ENCODE results near the gene TRAFD1. TPM values are rescaled to one million over a fixed set of nuclear protein-coding genes. Genes with fewer than 3 reads are reported as not detected.

Gene TRAFD1
- total and polyA plus RNA-seq, 2 of the 13 experiments (the other 11 are each of a cell fraction or from before 2014, with no cell fraction given), result 9.5 to 20.9 TPM

GRCh38 chr12:112112409-112113133 lies 12.8 kb upstream of the TRAFD1 start (continued):
- TF ChIP-seq ZNF414 (CRISPR knock-in tag; IDR thresholded peaks at IDR 0.05) (0 out of 2 replicates have a peak, but pooled peaks have one; percentile 19), ZKSCAN8 (CRISPR knock-in tag; IDR thresholded peaks at IDR 0.05; ENCODE audit: borderline replicate concordance) (peak; percentile 45; the same call in 1 of the 2 replicates)
- TF ChIP-seq, protein P1, sequence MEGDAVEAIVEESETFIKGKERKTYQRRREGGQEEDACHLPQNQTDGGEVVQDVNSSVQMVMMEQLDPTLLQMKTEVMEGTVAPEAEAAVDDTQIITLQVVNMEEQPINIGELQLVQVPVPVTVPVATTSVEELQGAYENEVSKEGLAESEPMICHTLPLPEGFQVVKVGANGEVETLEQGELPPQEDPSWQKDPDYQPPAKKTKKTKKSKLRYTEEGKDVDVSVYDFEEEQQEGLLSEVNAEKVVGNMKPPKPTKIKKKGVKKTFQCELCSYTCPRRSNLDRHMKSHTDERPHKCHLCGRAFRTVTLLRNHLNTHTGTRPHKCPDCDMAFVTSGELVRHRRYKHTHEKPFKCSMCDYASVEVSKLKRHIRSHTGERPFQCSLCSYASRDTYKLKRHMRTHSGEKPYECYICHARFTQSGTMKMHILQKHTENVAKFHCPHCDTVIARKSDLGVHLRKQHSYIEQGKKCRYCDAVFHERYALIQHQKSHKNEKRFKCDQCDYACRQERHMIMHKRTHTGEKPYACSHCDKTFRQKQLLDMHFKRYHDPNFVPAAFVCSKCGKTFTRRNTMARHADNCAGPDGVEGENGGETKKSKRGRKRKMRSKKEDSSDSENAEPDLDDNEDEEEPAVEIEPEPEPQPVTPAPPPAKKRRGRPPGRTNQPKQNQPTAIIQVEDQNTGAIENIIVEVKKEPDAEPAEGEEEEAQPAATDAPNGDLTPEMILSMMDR (CRISPR knock-in tag; IDR thresholded peaks at IDR 0.05), result peak; percentile 36

DNA sequence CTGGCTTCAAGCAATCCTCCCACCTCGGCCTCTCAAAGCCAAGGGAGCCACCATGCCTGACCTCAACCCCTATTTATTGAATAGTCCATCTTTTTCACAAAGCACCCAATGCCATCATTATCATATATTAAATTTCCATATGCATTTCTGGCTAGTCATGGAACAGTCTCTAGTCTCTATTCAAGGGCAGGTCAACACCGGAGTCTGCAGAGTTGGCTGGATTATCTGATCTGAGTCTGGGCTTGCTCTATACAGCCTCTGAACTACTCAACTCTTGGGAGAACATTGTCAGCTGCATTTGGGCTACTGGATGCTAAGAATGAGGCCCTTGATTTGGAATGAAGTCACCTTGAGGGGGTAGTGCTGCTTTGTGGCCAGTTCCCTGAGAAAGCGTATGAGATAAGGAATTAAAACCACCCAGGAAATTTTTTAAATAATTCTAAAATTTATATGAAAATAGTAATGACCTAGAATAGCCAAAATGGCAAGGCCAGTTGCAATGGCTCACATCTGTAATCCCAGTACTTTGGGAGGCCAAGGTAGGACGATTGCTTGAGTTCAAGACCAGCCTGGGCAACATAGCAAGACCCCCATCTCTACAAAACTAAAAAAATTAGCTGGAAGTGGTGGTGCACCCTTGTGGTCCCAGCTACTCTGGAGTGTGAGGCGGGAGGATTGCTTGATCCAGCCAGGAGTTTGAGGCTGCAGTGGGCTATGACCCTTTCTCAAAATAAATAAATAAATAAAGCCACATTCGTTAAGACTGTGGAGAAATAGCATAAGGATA lies 9.9 kb upstream of the TRAFD1 start:
- H3K4me1 ChIP-seq (ENCODE audit: insufficient read depth, low read length), result peaks cover 58% of the 10 kb centered on the region
- peak overlapping the region; percentile 89 for H3K4me2 ChIP-seq (ENCODE audit: low read depth, low read length)
- no peak overlapping the region for H2AFZ ChIP-seq (ENCODE audit: low read length)
- intact Hi-C loops (cut with micrococcal nuclease; ENCODE audit: unreplicated experiment) (no loop called here), in situ Hi-C loops (cut with HindIII; ENCODE audit: extremely low pct_ligation_motif_present, low pct_unique_long_range_greater_than_20kb) (loop anchor here (10.0 kb wide), 1 partner anchor 299 kb away; the partner anchor contains the start of gene PTPN11)
- H3K9ac ChIP-seq (ENCODE audit: insufficient read depth, low read depth, low read length), result no peak overlapping the region
- no peaks in the 10 kb centered on the region; a peak in 1 of 5 replicates for H3K27me3 ChIP-seq (ENCODE audit: control insufficient read depth in 1 of 2, insufficient read depth in 2 of 2, low read length in 2 of 2)
- H3K4me3 ChIP-seq (replicated peaks in 1 of 3; ENCODE audit: insufficient read depth in 1 of 3, low read depth in 2 of 3, low read length in 3 of 3), result no peak overlapping the region
- H3K27ac ChIP-seq (ENCODE audit: extremely low read length, insufficient read depth, low read length), result peak overlapping the region; percentile 68
- no TSS peak for BruUV-seq (replicated peaks)
- no peak for ATAC-seq
- H3K79me2 ChIP-seq (ENCODE audit: insufficient read depth, low read length), result no peaks in the 10 kb centered on the region
- no peaks in the 10 kb centered on the region for H3K9me3 ChIP-seq (ENCODE audit: low read length)
- 54% methylated on average over 6 of the region's 6 CpGs for WGBS (ENCODE audit: low lambda C conversion rate)
- TF ChIP-seq, protein P2, sequence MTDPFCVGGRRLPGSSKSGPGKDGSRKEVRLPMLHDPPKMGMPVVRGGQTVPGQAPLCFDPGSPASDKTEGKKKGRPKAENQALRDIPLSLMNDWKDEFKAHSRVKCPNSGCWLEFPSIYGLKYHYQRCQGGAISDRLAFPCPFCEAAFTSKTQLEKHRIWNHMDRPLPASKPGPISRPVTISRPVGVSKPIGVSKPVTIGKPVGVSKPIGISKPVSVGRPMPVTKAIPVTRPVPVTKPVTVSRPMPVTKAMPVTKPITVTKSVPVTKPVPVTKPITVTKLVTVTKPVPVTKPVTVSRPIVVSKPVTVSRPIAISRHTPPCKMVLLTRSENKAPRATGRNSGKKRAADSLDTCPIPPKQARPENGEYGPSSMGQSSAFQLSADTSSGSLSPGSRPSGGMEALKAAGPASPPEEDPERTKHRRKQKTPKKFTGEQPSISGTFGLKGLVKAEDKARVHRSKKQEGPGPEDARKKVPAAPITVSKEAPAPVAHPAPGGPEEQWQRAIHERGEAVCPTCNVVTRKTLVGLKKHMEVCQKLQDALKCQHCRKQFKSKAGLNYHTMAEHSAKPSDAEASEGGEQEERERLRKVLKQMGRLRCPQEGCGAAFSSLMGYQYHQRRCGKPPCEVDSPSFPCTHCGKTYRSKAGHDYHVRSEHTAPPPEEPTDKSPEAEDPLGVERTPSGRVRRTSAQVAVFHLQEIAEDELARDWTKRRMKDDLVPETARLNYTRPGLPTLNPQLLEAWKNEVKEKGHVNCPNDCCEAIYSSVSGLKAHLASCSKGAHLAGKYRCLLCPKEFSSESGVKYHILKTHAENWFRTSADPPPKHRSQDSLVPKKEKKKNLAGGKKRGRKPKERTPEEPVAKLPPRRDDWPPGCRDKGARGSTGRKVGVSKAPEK (CRISPR knock-in tag; IDR thresholded peaks at IDR 0.05; ENCODE audit: borderline replicate concordance), result no peak
- no peak for TF ChIP-seq NFIB (CRISPR knock-in tag; IDR thresholded peaks at IDR 0.05; ENCODE audit: borderline replicate concordance)
- TF ChIP-seq ZNF121 (CRISPR knock-in tag; IDR thresholded peaks at IDR 0.05), result peak; percentile 84
- no peak for TF ChIP-seq GZF1 (CRISPR knock-in tag; IDR thresholded peaks at IDR 0.05)
- no peaks in the 10 kb centered on the region for H3K36me3 ChIP-seq (replicated peaks in 1 of 2; ENCODE audit: control insufficient read depth in 1 of 2, insufficient read depth in 2 of 2, low read length in 2 of 2)
- ChIA-PET POLR2A (interaction anchor here (1.8 to 3.5 kb wide), 2 partner anchors 8 to 10 kb away, joined by 12 to 51 read pairs; partner anchors contain the start of gene TRAFD1), CTCF (ENCODE audit: low intra/inter-chr PET ratio, low total read pairs) (no interaction called here)
- no peak for FAIRE-seq
- DNase-seq (ENCODE audit: low spot score), result no peak
- H4K20me1 ChIP-seq (ENCODE audit: insufficient read depth, low read length), result no peaks in the 10 kb centered on the region
